Adrenal gland (tissue), 12 donors: ENCODE measurements around the gene AVL9. TPM values are rescaled to one million over a fixed set of nuclear protein-coding genes. Genes with fewer than 3 reads are reported as not detected.
A peak's percentile ranks its signal among the peaks of the same experiment; 100 is the strongest.

Source experiments
- DNase-seq, 7 donors: peaks; one replicate each; pipeline ENCODE4 v3.0.0-alpha.2; 2019 to 2020
- H3K27ac ChIP-seq, 5 donors: fragments of 200-600 bp; sonication (generic) in 4 of 5; 1 replicate in 3 of 5; 2 replicates in 2 of 5; pipeline versions ENCODE4 v1.5.1 to v1.8.0; 2016 to 2020; ENCODE audit warnings: mild to moderate bottlenecking in 1 of 5
- H3K27me3 ChIP-seq: fragments of 200-600 bp; 2 replicates; pipeline ENCODE4 v1.8.0; 2021
- H3K36me3 ChIP-seq, 2 donors: fragments of 200-600 bp; replicated peaks in 1 of 2; 1 replicate in 1 of 2; 2 replicates in 1 of 2; pipeline versions ENCODE4 v1.5.1 to v1.8.0; 2018 to 2022
- H3K4me1 ChIP-seq, 2 donors: fragments of 200-600 bp; replicated peaks in 1 of 2; 1 replicate in 1 of 2; 2 replicates in 1 of 2; pipeline versions ENCODE4 v1.5.1 to v1.8.0; 2018 to 2021
- H3K4me3 ChIP-seq, 4 donors: fragments of 200-600 bp; sonication (generic) in 3 of 4; one replicate each; pipeline ENCODE4 v1.5.1; 2016 to 2018
- H3K9me3 ChIP-seq, 3 donors: fragments of 200-600 bp; sonication (generic) in 1 of 3; replicated peaks in 1 of 3; 1 replicate in 2 of 3; 2 replicates in 1 of 3; pipeline versions ENCODE4 v1.5.1 to v1.8.0; 2016 to 2021
- CTCF ChIP-seq, 6 experiments: fragments of 450-650 bp in 4 of 6; fragments of 200-600 bp in 2 of 6; sonication (generic) in 1 of 6; IDR thresholded peaks; 1 replicate in 5 of 6; 2 replicates in 1 of 6; pipeline versions ENCODE4 v1.5.1 to v1.8.0; 2016 to 2021; ENCODE audit warnings: antibody characterized with exemption in 6 of 6, mild to moderate bottlenecking in 2 of 6, moderate library complexity in 1 of 6
- POLR2A ChIP-seq, 2 donors: fragments of 450-650 bp; IDR thresholded peaks; one replicate each; pipeline ENCODE4 v1.6.1; 2017; ENCODE audit warnings: antibody characterized with exemption in 2 of 2, mild to moderate bottlenecking in 2 of 2, moderate library complexity in 1 of 2
- WGBS, 4 donors: extraction: QIAGEN DNeasy Blood & Tissue Kit in 2 of 4; methylation state at CpG; one replicate each; pipeline versions ENCODE4 v1.1.5 to v1.1.7; 2013 to 2017; 5-methylcytosine and 5-hydroxymethylcytosine counted together
- intact Hi-C, 2 donors: fragments of 100-400 bp; cut with DNase I; formaldehyde crosslinking; loops; one replicate each; pipeline versions ENCODE4 v1.14.1 to v1.15.0; 2022 to 2023
- polyA plus RNA-seq, 3 donors: library from polyadenylated mRNA; stranded (reverse); fragments of 200-250 nt in 2 of 3; fragments of 350-450 nt in 1 of 3; fragmentation: Illumina TruSeq in 1 of 3; extraction: RNeasy Lipid Tissue Mini Kit (QIAGEN cat#74804) in 1 of 3; gene quantifications; one replicate each; pipeline ENCODE4 v1.2.3, GENCODE V29; 2013 to 2014
- total RNA-seq, 9 donors: library from RNA; depleted of rRNA in 4 of 9; stranded (reverse); fragments of >200 nt in 4 of 9; fragments of 120-200 nt in 1 of 9; fragmentation: NEBNext Ultra II Directional in 1 of 9; extraction: Animal tissue kit (Norgen Biotek cat#: 25700) in 1 of 9; gene quantifications; one replicate each; pipeline versions ENCODE4 v1.1.0 to v1.2.4, GENCODE V29; 2013 to 2023
- donor health status: healthy with polysubstance abuse.
- donor health status: Bipolar disorder and iron deficiency.
- donor health status: DM: yes; HTN: yes; CAD: no.
- donor health status: DM: no; HTN: no; CAD: no.
- donor health status: DM: no; HTN: no; CAD: no.
- donor health status: DM: yes; HTN: yes; CAD: no.

The AVL9 gene
- total and polyA plus RNA-seq, 12 donors = 8.6 to 53.9 (median 22.7) TPM

DNA sequence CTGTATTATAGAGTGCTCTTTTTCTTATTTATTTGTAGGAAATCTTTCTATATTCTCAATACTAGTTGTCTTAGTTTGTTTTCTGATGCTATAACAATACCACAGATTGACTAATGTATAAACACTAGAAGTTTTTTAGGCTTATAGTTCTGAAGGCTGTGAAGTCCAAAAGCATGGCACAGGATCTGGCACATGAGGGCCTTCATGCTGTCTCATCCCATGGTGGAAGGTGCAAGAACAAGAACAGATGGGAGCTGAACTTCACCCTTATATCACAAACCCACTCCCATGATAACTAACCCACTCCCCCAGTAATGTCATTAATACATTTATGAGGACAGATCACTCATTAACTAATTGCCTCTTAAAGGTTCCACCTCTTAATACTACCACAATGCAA is 109.7 kb downstream of the AVL9 start:
- no peak overlapping the region for H3K4me3 ChIP-seq
- no peaks in the 10 kb centered on the region for H3K9me3 ChIP-seq
- H3K27ac ChIP-seq = no peak overlapping the region
- no peak for DNase-seq
- TF ChIP-seq POLR2A (IDR thresholded peaks at IDR 0.05) (no peak), CTCF (IDR thresholded peaks at IDR 0.05) (no peak)
- intact Hi-C loops = no loop called here
- H3K36me3 ChIP-seq = no peaks in the 10 kb centered on the region
- H3K4me1 ChIP-seq = no peaks in the 10 kb centered on the region
- no peaks in the 10 kb centered on the region for H3K27me3 ChIP-seq

GRCh38 chr7:32609463-32609862 is 114.2 kb downstream of the AVL9 start:
- Histone ChIP-seq H3K36me3 (no peaks in the 10 kb centered on the region), H3K4me1 (peaks cover 0 to 11% of the 10 kb centered on the region in 2 donors), H3K27me3 (no peaks in the 10 kb centered on the region), H3K9me3 (no peaks in the 10 kb centered on the region), H3K4me3 (no peak overlapping the region), H3K27ac (no peak overlapping the region)
- TF ChIP-seq POLR2A (IDR thresholded peaks at IDR 0.05) = no peak
- TF ChIP-seq CTCF (IDR thresholded peaks at IDR 0.05) = no peak
- intact Hi-C loops = no loop called here
- DNase-seq = no peak
- 85 to 92% (median 89%) methylated on average over 4 of the region's 4 CpGs for WGBS, 4 donors

- intact Hi-C loops = no loop called here
- H3K4me3 ChIP-seq = no peak overlapping the region
- TF ChIP-seq CTCF (IDR thresholded peaks at IDR 0.05) (no peak), POLR2A (IDR thresholded peaks at IDR 0.05) (no peak)
- peak overlapping the region in 2 of 5 donors; percentile 2 to 12 for H3K27ac ChIP-seq
- no peak for DNase-seq
- H3K27me3 ChIP-seq = no peaks in the 10 kb centered on the region
- H3K4me1 ChIP-seq = peaks cover 0 to 11% of the 10 kb centered on the region in 2 donors
- H3K9me3 ChIP-seq = no peaks in the 10 kb centered on the region
- H3K36me3 ChIP-seq = no peaks in the 10 kb centered on the region
- 59 to 69% (median 61%) methylated on average over 5 of the region's 5 CpGs for WGBS, 4 donors
Measured at GRCh38 chr7:32611201-32612099, 116.2 kb downstream of the AVL9 start.

DNA sequence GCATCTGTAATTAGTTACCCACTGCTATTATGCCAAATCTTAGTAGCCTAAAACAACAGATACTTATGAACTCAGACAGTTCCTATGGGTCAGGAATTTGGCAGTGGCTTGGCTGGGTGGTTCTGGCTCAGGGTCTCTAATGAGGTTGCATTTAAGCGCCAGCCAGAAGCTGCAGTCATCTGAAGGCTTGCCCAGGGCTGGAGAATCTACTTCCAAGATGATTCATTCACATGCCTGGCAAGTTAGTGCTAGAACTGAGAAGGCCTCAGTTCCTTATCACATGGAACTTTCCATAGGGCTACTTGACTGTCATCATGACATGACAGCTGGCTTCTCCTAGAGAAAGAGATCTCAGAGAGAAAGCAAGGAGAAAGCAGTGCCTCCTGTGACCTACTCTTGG is 121.3 kb downstream of the AVL9 start:
- no peak overlapping the region for H3K27ac ChIP-seq
- TF ChIP-seq CTCF (IDR thresholded peaks at IDR 0.05) (no peak), POLR2A (IDR thresholded peaks at IDR 0.05) (no peak)
- no peaks in the 10 kb centered on the region for H3K27me3 ChIP-seq
- no peak overlapping the region for H3K4me3 ChIP-seq
- no peaks in the 10 kb centered on the region for H3K36me3 ChIP-seq
- DNase-seq = peak; percentile 24 to 68 (median 55)
- peaks cover 0 to 7% of the 10 kb centered on the region in 2 donors for H3K4me1 ChIP-seq
- intact Hi-C loops = no loop called here
- no peaks in the 10 kb centered on the region for H3K9me3 ChIP-seq
- 60 to 75% (median 65%) methylated on average over 1 of the region's 1 CpG for WGBS, 4 donors
